ENCODE measurements around the gene LPCAT1. TPM values are rescaled to one million over a fixed set of nuclear protein-coding genes. Genes with fewer than 3 reads are reported as not detected.

The LPCAT1 gene
- total RNA-seq, 1 experiment from 2014 or later = 17.1 TPM

GRCh38 chr5:1486271-1486670 is 37.5 kb downstream of the LPCAT1 start:
- POLR2A ChIA-PET = no interaction called here
- BruUV-seq (replicated peaks) = no TSS peak
- intact Hi-C loops (cut with micrococcal nuclease) = loop anchor here (10.0 kb wide), 1 partner anchor 119 kb away; no protein-coding TSS in a partner anchor

GRCh38 chr5:1485579-1486118 is 38.1 kb downstream of the LPCAT1 start:
- intact Hi-C loops (cut with micrococcal nuclease) = loop anchor here (10.0 kb wide), 1 partner anchor 119 kb away; no protein-coding TSS in a partner anchor
- H3K27ac Mint-ChIP-seq (ENCODE audit: low read depth, unreplicated experiment) = no peak overlapping the region
- CTCF ChIA-PET = interaction anchor here (0.6 kb wide), 1 partner anchor 132 kb away, joined by 3 read pairs; no protein-coding TSS in a partner anchor
- no peaks in the 10 kb centered on the region for H3K27me3 Mint-ChIP-seq (ENCODE audit: insufficient read depth, unreplicated experiment)
- BruUV-seq (replicated peaks) = no TSS peak
- H3K36me3 Mint-ChIP-seq (ENCODE audit: insufficient read depth, unreplicated experiment) = peaks cover 25% of the 10 kb centered on the region
- DNase-seq (ENCODE audit: unreplicated experiment) = no peak
- no peak for TF ChIP-seq CTCF (IDR thresholded peaks at IDR 0.05; ENCODE audit: unreplicated experiment)
- no peak overlapping the region for H3K4me3 Mint-ChIP-seq (ENCODE audit: unreplicated experiment)
- POLR2A ChIA-PET = no interaction called here
- no peaks in the 10 kb centered on the region for H3K9me3 Mint-ChIP-seq (ENCODE audit: unreplicated experiment)
- no peaks in the 10 kb centered on the region for H3K4me1 Mint-ChIP-seq (ENCODE audit: insufficient read depth, unreplicated experiment)

More at GRCh38 chr5:1486271-1486670, 37.5 kb downstream of the LPCAT1 start:
- Mint-ChIP-seq H3K4me3 (ENCODE audit: unreplicated experiment) (no peak overlapping the region), H3K9me3 (ENCODE audit: unreplicated experiment) (no peaks in the 10 kb centered on the region), H3K27me3 (ENCODE audit: insufficient read depth, unreplicated experiment) (no peaks in the 10 kb centered on the region), H3K4me1 (ENCODE audit: insufficient read depth, unreplicated experiment) (no peaks in the 10 kb centered on the region), H3K27ac (ENCODE audit: low read depth, unreplicated experiment) (no peak overlapping the region), H3K36me3 (ENCODE audit: insufficient read depth, unreplicated experiment) (peaks cover 30% of the 10 kb centered on the region)
- TF ChIP-seq CTCF (IDR thresholded peaks at IDR 0.05; ENCODE audit: unreplicated experiment) = no peak
- no peak for DNase-seq (ENCODE audit: unreplicated experiment)
- CTCF ChIA-PET = interaction anchor here (0.6 kb wide), 1 partner anchor 133 kb away, joined by 3 read pairs; no protein-coding TSS in a partner anchor

- no peak for TF ChIP-seq CTCF (IDR thresholded peaks at IDR 0.05; ENCODE audit: unreplicated experiment)
- POLR2A ChIA-PET = no interaction called here
- intact Hi-C loops (cut with micrococcal nuclease) = loop anchor here (10.0 kb wide), 1 partner anchor 120 kb away; no protein-coding TSS in a partner anchor
- H3K4me1 Mint-ChIP-seq (ENCODE audit: insufficient read depth, unreplicated experiment) = no peaks in the 10 kb centered on the region
- no peak overlapping the region for H3K27ac Mint-ChIP-seq (ENCODE audit: low read depth, unreplicated experiment)
- H3K4me3 Mint-ChIP-seq (ENCODE audit: unreplicated experiment) = no peak overlapping the region
- H3K27me3 Mint-ChIP-seq (ENCODE audit: insufficient read depth, unreplicated experiment) = no peaks in the 10 kb centered on the region
- peaks cover 25% of the 10 kb centered on the region for H3K36me3 Mint-ChIP-seq (ENCODE audit: insufficient read depth, unreplicated experiment)
- H3K9me3 Mint-ChIP-seq (ENCODE audit: unreplicated experiment) = no peaks in the 10 kb centered on the region
- no TSS peak for BruUV-seq (replicated peaks)
- no peak for DNase-seq (ENCODE audit: unreplicated experiment)
- CTCF ChIA-PET = no interaction called here
These were observed 38.8 kb downstream of the LPCAT1 start for GRCh38 chr5:1484730-1485578.

All from MCF 10A (cell line).